GM19397 (cell line): ENCODE results near the gene GRK5.
A peak's percentile ranks its signal among the peaks of the same experiment; 100 is the strongest.
"Not testable (repeated sequence)": the region's sequence is repeated elsewhere in the genome, so short reads cannot be mapped to it uniquely, and the experiment has no call there.

ENCODE experiments used
- ATAC-seq: cut with Tn5 transposase; IDR thresholded peaks from one replicate; pipeline ENCODE4 v1.9.1; 2021; ENCODE audit warnings: mild to moderate bottlenecking, moderate library complexity; ENCODE audit not compliant: unreplicated experiment

GRK5 gene

DNA sequence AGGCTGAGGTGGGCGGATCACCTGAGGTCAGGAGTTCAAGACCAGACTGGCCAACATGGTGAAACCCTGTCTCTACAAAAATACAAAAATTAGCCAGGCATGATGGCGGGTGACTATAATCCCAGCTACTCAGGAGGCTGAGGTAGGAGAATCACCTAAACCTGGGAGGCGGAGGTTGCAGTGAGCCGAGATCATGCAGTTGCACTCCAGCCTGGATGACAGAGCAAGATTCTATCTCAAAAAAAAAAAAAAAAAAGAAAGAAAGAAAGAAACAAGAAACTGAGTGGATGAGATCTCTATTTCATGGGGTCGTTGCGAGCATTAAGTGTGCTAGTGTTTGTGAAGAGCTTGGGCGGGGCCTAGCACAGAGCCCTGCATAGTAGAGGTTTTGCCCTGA is 65.0 kb downstream of the GRK5 start:
- ATAC-seq: not testable (repeated sequence)

DNA sequence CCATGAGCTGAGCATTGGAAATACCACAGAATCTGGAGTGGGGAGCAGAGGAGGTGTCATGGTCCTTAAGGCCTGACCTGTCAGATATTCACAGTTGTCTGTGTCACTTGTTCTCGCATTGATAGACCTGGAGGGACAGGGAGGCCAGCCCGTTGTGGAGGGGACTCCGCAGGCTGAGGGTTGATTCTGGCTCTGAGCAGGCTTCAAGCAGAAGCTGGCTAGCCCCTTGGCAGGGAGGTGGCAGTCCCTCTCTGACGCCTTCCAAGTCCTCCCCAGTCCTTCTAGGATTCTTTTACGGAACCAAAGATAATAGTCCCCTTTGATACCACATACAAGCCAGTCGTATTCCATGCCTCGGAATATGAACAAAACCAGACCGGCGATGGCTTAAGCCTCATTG is 65.4 kb downstream of the GRK5 start:
- ATAC-seq: no peak

DNA sequence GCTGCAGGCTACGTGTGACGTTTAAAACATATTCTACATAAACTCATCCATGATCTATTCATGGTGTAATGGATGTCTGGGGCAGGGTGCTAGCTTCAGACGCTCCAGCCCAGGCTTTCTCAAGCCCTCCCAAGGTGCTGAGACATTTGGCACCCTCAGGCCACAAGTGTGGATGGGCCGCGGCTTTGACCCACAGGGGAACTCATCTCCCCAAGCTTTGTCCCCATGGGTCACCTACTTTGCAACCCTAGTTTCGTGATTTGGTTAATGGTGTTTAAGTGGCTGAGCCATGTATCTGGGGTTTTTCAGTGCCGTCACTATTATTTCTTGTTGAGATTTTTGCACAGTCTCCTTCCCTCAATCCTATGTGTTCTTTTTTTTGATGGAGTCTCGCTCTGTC is 66.0 kb downstream of the GRK5 start:
- ATAC-seq: no peak

DNA sequence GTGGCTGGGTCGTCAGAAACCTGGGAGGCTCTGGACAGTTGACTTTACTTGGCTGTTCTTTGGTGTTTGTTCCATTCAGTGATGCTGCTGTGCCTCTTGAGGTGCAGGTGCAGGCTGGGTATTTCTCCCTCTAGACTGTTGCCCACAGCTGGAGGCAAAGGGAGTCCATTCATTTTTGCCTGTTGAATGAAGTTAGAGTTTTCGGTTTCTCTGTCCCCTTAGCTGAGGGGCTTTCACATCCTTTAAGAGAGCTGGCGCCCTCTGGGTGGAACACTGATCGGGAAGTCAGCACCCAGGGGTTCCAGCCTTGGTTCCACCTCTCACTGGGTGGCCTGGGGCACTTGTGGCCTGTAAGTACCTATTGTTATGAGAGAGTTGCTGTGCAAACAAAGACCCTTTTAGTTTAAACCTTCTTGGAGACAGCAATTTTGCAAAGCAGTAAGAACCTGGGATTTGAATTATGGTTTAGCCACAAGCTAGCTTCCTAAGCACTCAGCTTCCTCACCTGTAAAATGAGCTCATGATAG is 67.2 kb downstream of the GRK5 start:
- ATAC-seq: no peak

DNA sequence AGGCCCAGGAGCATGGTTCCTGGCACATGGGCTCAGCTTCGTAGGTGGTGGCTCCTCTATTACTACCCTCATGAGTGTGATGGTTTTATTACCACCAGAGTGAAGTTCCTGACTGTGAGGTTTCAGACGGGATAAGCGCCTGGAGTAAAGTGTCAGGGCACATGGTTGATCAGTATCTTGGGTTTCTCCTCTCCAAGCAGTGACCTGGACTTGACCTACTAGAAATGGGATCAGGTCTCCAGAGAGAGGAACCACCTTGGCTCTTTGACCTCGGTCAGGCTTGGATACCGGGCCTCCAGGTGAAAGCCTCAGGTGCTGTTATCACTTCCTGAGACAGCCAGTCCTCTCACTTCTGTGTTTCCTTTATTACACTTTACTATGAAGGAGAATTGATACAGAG is 67.7 kb downstream of the GRK5 start:
- ATAC-seq: no peak

DNA sequence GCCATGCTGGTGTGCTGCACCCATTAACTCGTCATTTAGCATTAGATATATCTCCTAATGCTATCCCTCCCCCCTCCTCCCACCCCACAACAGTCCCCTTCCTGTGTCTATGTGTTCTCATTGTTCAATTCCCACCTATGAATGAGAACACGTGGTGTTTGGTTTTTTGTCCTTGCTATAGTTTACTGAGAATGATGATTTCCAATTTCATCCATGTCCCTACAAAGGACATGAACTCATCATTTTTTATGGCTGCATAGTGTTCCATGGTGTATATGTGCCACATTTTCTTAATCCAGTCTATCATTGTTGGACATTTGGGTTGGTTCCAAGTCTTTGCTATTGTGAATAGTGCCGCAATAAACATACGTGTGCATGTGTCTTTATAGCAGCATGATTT is 68.8 kb downstream of the GRK5 start:
- ATAC-seq: not testable (repeated sequence)

DNA sequence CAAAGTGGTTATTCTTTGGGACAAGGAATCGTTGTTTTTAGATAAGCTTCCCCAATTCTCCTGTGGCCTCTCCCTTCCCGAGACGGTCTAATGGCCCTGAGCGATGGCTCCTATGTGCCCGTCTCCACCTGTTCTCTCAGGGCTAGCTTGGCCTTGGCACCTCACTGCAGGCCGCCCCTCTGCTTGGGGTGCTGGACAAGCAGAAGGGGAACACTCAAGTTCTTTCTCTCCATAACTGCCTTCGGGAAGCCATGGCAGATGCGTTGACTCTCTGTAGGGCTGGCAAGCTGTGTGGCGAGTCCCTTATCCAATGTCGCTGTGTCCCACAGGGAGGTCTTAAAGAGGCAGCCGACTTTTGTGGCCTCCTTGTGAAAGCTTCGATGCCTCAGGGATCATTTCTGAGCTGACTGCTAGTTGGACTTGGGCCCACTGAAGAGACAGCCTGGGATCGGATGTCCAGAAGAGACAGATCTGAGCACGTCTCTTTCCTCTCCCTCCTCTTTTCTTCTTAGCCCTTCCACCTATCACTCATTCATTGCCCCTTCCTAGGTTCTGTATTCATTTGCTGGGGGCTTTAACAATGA is 70.8 kb downstream of the GRK5 start:
- no peak for ATAC-seq

DNA sequence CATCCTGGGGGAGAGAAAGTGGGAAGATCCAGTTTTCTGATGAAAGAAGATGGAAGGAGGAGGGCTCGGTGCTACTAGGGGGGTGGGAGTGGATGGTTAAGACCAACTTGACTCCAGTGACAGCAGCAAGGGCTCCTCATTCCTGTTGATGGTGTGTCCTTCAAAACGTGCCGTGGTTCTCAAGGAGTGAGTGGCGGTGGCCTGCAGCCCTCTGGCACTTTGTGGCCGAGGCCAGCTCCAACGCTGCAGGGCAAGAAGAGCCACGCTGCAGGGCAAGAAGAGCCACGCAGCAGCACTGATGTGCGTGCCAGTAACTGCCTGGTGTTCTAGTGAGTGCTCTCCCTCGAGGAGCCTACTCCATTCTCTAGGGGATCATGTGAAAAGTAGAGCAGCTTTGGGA is 72.1 kb downstream of the GRK5 start:
- ATAC-seq: no peak

DNA sequence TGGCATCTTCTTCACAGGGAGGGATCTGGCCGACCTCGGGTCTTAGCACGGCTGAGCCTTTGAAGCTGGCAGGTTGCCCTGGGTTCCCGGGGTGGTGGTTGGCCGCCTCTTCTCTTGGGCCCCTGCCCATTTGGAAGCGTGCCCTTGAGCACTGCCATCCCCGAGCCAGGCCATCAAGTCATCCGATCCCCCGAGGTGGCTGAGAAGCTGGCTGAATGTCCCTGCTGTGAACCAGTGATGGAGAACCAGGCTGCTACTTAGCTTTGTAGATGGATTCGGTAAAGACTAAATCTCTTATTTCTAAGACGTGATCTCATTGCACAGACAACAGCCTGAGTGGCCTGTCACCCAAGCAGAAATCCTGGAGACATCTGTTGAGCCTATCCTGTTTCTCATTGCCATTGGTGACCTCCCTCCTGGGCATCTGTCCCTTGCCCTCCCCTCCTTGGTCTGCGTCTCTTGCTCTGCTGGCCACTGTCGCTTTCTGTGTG is 74.3 kb downstream of the GRK5 start:
- ATAC-seq: no peak

DNA sequence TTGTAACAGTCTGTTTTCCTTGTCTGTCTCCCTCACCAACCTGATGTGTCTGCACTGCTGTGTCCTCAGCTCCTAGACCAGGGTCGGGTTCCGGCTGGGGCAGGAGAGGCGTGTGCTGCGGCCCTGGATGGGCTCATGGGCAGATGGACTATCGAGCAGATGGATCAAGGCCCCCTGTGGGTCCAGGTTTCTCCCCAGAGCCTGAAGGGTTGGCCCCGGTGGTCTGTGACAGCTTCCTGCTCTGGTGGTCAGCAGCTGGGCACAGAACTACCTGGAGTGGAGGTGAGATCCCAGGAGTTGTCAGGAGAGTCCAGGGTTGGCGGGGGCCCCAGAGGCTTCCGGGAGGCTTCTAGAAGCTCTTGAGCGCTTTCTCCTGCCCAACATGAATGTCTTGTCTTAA is 75.1 kb downstream of the GRK5 start:
- ATAC-seq: no peak

DNA sequence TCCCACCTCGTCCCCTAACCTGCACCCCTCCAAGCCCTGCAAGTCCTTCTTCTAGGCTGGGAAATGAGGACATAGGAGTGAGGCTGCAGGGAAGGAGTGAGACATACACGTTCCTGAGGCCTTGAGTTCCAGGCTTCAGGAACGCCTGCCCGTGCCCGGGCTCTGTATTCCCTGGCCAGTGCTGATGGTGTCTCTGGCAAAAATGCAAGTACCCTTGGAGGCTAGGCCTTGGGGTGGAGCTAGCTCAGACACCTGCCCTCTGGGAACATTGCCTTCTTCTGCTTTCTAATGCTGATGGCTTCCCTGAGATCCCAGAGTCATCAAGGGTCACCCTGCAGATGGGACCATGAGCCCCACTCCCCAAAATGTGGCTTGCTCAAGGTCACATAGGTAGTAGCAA is 76.0 kb downstream of the GRK5 start:
- ATAC-seq: no peak

DNA sequence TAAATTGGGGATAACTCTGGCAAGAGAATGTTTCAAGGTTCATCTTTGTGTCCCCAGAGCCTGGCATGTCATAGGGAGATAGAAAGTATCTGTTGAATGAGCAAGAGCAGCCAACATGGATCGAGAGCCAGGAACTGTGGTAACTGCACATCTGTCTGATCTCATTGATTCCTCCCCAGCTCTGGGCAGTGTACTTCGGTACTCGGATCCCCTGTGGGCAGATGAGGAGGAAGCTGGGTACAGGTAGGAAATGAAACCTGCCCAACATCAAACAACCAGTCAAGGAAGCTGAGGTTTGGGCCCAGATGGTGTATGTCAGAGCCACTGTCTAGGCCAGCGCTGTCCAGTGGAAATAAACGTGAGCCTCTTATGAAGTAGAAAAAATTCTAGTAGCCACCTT is 76.4 kb downstream of the GRK5 start:
- peak; percentile 65 for ATAC-seq

DNA sequence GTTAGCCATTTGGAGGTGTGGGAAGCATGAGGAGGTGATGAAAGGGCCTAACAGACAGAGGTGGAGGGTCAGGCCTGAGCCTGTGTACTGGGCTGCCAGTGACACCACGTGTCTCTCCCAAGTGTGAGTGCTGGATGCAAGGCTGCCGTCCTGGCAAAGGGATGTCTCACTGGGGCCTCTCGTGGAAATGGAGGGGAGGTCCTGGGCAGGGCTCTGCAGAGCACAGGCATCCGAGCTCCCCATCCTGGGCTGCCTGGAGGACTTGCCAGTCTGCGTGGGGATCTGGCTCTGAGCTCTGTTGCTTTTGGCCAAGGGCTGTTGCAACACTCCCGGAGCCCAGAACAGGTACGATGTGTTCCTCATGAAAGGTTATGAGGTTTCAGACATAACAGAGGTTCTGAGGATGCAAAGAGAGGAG is 77.3 kb downstream of the GRK5 start:
- no peak for ATAC-seq

DNA sequence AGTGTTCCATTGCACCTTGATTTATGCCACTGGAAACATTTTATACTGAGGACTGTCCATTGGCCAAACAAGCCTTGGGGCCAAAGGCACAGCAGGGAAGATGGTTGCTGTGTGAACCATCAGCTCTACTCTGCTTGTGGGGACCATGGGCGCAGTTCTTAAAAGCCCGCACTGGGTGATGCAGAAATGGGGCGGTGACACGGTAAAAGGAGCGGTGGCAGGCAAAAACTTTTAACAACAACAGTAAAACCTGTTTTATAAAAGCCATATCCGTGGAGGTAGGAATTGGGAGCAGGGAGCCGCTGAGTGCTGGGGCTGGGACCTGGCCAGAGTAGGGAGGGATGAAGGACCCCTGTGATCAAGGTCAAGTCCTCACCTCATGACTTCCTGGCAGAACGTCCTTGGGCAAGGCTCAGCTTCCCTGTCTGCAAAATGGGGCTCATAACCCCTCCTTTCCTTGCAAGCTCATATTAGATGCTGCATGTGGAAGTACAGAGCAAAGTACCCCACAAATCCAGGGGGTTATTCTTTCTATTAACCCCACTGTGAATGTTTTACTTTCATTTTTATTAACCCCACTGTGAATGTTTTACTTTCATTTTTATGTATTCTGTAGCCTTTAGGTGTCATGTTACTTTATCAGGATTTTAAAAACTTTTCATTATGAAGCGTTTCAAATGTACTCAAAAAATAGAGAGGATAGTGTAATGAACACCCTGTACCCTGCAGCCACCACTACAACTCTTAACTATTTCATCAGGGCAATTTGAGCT is 78.3 kb downstream of the GRK5 start:
- no peak for ATAC-seq

DNA sequence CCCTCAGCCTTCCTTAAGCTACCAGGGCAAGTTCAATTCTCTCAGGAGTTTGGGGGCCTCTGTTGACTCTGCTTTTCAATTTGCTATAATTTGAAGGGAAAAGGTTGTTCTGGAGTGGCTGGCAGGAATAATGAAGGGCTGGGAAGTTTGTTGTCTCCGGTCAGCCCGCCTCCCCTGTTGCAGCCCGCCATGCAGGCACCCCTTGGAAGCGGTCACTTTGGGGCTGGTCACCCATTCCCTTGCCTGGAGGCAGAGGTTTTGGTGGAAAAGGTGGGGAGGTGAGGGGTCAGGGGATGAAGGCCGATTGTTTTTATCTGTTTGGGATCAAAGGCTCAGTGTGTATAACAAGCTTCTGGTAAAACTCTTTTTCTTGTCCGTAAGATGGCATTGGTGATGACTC is 79.1 kb downstream of the GRK5 start:
- ATAC-seq: no peak

DNA sequence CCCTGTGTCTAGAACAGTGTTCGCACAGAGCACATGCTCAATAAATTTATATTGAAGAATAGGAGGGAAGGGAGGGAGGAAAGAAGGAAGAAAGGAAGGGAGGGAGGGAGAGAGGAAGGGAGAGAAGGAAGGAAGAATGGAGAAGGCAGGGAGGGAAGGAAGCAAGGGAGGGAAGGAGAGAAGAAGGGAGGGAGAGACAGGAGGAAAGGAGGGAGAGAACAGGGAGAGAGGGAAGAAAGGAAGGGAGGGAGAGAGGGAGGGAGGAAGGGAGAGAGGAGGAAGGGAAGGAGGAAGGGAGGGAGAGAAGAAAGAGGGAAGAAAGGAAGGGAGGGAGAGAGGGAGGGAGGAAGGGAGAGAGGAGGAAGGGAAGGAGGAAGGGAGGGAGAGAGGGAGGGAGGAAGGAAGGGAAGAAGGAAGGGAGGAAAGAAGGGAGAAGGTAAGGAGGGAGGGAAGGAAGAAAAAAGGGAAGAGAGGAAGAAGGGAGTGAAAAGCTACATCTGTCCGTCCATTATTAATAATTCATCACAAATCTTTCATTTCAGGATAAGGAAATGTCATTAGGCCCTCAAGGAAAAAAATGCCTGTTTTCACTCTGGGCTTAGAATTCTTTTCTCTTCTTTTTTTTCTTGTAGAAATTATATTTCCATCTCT is 79.7 kb downstream of the GRK5 start:
- no peak for ATAC-seq

DNA sequence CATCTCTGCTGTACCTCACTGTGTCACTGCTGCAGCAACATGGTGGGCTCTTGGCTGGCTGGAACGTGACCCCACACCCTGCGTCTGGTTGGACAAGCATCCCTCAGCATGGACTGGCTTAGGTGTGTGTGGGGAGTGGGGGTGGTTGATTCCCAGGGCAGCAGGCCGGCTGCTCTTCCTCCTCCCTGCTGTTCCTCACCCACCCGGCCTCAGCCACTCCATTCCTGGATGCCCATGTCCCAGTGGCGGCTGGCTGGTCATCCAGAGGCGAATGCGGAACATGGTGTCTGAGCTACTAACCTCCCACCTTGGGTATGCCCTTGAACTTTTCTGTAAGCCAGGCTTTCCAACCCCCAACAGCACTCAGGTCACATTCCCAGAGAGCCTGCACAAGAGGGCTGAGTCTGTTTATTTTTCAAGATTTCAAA is 81.2 kb downstream of the GRK5 start:
- no peak for ATAC-seq

DNA sequence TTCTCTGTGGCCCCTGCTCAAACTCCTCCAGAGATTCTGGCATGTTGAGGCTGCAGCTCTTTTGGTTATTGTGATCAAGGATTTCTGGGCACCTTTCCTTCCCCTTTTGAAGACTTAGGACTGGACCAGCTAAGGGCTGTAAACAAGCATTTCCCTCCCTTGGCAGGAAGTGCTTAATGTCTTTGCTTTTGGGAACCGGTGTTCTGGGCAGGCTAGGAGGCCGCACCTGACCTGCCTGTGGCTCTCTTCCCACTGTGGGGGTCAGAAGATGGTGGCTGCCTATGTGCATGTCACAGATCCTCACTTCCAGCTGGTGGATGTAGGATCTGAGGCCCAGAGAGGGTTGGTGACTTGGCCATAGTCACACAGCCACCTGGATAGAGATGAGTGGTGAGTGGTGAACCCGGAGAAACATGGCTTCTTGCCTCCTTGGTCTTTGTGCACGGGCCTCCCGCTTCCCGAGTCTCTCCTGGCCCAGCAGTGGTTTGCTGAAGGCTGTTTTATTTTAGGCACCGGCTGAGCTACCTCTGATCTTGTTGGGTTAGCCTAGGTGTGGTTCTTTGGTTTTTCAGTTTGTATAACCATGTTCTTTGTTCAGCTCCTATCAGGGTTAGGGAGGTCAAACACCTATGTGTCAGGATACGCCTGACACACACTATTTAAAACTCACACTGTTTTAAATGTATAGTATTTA is 82.0 kb downstream of the GRK5 start:
- ATAC-seq: no peak

DNA sequence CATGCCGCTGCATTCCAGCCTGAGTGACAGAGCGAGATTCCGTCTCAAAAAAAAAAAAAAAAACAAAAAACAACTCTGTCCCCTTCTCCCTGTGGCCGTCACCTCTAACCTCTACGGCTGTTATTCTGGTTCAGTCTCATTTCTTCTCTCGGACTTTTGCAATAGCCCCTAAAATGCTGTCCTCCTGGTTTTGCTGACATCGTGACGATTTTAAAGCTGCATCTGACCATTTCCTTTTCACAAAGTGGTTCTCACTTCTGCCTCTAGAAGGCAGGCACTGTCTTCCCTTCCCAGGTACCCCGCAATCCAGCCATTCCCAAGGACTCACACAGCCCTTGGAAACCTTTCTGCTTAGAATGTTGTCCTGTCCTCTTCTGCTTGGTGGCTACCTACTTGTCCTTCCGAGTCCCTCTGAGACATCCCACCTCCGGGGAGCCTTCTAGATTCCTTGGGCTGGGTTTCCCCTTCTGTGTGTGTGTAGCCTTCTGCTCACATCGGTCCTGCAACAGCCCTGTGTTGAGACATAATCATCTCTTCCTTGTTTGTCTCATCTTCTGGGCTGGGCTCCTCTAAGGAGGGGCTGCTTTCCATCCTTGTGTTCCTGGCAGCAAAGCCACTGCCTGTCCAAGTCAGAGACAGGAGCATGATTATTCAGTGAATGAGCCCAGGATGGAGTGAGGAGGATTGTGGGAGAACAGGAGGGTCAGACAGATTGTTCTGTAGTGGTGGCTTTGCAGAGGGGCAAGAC is 83.1 kb downstream of the GRK5 start:
- ATAC-seq: no peak

DNA sequence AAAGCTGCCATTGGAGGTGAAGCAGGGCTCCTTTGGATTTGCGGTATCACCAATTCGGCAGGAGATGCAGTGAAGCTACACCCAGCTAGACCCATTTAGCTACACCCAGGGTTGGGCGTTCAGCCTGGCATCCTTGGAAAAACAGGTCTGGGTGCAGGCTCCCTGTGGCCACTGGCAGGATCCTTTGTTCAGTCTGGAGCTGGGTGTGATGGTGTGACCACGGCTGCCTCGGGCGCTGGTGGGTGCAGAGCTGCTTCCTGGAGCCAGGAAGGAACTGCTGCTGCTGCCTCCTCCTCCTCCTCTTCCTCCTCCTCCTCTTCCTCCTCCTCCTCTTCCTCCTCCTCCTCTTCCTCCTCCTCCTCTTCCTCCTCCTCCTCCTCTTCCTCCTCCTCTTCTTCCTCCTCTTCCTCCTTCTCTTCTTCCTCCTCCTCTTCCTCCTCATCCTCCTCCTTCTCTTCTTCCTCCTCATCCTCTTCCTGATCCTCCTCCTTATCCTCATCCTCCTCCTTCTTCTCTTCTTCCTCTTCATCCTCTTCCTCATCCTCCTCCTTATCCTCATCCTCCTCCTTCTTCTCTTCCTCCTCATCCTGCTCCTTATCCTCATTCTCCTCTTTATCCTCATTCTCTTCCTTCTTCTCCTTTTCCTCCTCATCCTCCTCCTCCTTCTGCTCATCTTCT is 84.0 kb downstream of the GRK5 start:
- no peak for ATAC-seq
